ENCODE results near the gene PLSCR5. TPM values are rescaled to one million over a fixed set of nuclear protein-coding genes. Genes with fewer than 3 reads are reported as not detected.
A peak's percentile ranks its signal among the peaks of the same experiment; 100 is the strongest.

The PLSCR5 gene
- total RNA-seq, 1 experiment from 2014 or later = not detected

- CTCF ChIA-PET = no interaction called here
- in situ Hi-C loops (cut with HindIII; ENCODE audit: low pct_unique_long_range_greater_than_20kb, low sequenced_read_pairs) (no loop called here), intact Hi-C loops (cut with micrococcal nuclease; ENCODE audit: unreplicated experiment) (loop anchor here (1.0 to 10.0 kb wide), 2 partner anchors 51 to 525 kb away; no protein-coding TSS in a partner anchor)
- no TSS peak for BruUV-seq (replicated peaks)
- DNase-seq (ENCODE audit: low read depth, low spot score) (peak; percentile 20), ATAC-seq (peak; percentile 70; the same call in 1 of the 2 replicates)
- Histone ChIP-seq H3K27me3 (ENCODE audit: control insufficient read depth, insufficient read depth, low read length) (no peaks in the 10 kb centered on the region; the same call in 1 of the 2 replicates), H3K4me1 (ENCODE audit: control insufficient read depth, insufficient read depth, low read length) (no peaks in the 10 kb centered on the region), H3K36me3 (ENCODE audit: control insufficient read depth, insufficient read depth, low read length) (no peaks in the 10 kb centered on the region), H3K27ac (ENCODE audit: low read length) (no peak overlapping the region), H3K4me3 (ENCODE audit: low read depth in 2 of 2, low read length in 2 of 2) (no peak overlapping the region), H3K9me3 (ENCODE audit: control insufficient read depth, insufficient read depth, low read depth, low read length) (no peaks in the 10 kb centered on the region)
- POLR2A ChIA-PET = no interaction called here
- TF ChIP-seq TCF7L2 (IDR thresholded peaks at IDR 0.05; ENCODE audit: low read depth, low read length) (no peak), CTCF (IDR thresholded peaks at IDR 0.05) (peak; percentile 77; the same call in 1 of the 2 replicates)
Measured at GRCh38 chr3:146589899-146590508, 15.1 kb downstream of the PLSCR5 start.

GRCh38 chr3:146585156-146585555 lies 20.0 kb downstream of the PLSCR5 start:
- ChIA-PET POLR2A (no interaction called here), CTCF (no interaction called here)
- Histone ChIP-seq H3K27me3 (ENCODE audit: control insufficient read depth, insufficient read depth, low read length) (no peaks in the 10 kb centered on the region; the same call in 1 of the 2 replicates), H3K27ac (ENCODE audit: low read length) (no peak overlapping the region), H3K9me3 (ENCODE audit: control insufficient read depth, insufficient read depth, low read depth, low read length) (no peaks in the 10 kb centered on the region), H3K4me1 (ENCODE audit: control insufficient read depth, insufficient read depth, low read length) (no peaks in the 10 kb centered on the region), H3K36me3 (ENCODE audit: control insufficient read depth, insufficient read depth, low read length) (no peaks in the 10 kb centered on the region), H3K4me3 (ENCODE audit: low read depth in 2 of 2, low read length in 2 of 2) (no peak overlapping the region)
- BruUV-seq (replicated peaks) = no TSS peak
- no peak for ATAC-seq
- intact Hi-C loops (cut with micrococcal nuclease; ENCODE audit: unreplicated experiment) = loop anchor here (10.0 kb wide), 1 partner anchor 520 kb away; no protein-coding TSS in a partner anchor
- no peak for TF ChIP-seq SIN3A (IDR thresholded peaks at IDR 0.05; ENCODE audit: borderline replicate concordance, insufficient read depth, low read depth, low read length)
- no peak for TF ChIP-seq CTCF (IDR thresholded peaks at IDR 0.05)
- TF ChIP-seq POLR2AphosphoS5 (IDR thresholded peaks at IDR 0.05; ENCODE audit: low read depth, low read length) = no peak
- no peak for TF ChIP-seq TCF7L2 (IDR thresholded peaks at IDR 0.05; ENCODE audit: low read depth, low read length)
- no peak for TF ChIP-seq REST (IDR thresholded peaks at IDR 0.05; ENCODE audit: insufficient read depth in 1 of 2, low read depth in 2 of 2, low read length in 1 of 2)
- DNase-seq (ENCODE audit: low read depth, low spot score) = no peak
- in situ Hi-C loops (cut with HindIII; ENCODE audit: low pct_unique_long_range_greater_than_20kb, low sequenced_read_pairs) = no loop called here

All from Panc1 (cell line).